GM18873 (cell line): ENCODE results near the gene FRAS1.
"Not testable (repeated sequence)": the region's sequence is repeated elsewhere in the genome, so short reads cannot be mapped to it uniquely, and the experiment has no call there.

Experiments used
- ATAC-seq: cut with Tn5 transposase; IDR thresholded peaks from one replicate; pipeline ENCODE4 v1.9.1; 2021; ENCODE audit warnings: mild to moderate bottlenecking, moderate library complexity, moderate number of reproducible peaks; ENCODE audit not compliant: unreplicated experiment, low FRiP score

Gene FRAS1

DNA sequence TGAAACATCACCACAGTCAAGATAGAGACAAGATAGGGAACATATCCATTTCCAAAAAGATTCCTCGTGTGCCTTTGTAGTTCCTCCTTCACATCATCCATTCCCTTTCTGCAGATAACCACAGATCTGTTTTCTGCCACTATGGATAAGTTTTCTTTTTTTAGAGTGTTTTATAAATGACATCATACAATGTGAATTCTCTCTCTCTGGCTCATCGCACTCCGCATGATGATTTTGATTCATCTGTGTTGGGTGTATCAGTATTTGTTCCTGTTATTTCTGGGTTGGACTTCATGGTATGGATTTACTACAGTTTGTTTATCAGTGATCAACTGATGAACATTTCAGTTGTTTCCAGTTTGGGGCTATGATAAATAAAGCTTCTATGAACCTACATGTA, 471.2 kb downstream of the FRAS1 start:
- ATAC-seq: no peak

DNA sequence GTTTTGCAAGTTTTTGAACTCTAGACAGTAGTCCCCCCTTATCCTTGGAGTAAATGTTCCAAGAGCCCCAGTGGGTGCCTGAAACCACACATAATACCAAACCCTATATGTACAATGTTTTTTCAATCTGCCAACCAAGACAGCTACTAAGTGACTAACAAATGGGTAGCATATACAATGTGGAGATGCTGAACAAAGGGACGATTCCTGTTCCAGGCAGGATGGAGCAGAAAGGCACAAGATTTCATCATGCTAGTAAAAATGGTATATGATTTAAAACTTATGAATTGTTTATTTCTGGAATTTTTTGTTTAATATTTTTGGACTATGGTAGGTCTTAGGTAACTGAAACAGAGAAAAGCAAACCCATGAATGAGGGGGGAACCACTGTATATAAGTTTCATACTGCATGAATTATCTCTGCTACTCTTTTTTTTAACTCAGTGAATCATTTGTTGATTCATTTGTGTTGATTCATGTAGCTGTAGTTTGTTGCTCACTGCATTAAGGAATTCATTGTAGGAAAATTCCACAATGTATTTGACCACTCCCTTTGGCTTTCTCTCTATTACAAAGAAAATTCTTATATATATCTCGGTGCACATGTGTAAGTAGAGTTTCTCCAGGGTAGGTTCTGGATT, 472.6 kb downstream of the FRAS1 start:
- ATAC-seq: no peak

DNA sequence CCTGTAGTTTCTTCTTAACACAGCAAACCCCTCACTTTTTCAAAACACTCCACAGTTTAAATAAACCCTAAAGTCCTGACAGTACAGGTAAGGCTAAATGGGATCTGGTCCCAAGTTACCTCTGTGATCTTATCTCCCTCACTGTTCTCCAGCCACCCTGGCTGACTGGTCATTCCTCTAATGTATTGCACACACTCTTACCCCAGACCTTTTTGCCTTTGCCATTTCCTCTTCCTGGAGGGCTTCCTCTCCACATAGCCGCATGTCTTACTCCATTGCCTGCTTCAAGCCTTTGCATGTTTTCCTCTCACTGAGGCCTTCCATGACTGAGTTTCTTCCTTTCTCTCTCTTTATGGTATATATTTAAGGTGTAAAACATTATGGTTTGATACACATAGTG, 474.9 kb downstream of the FRAS1 start:
- ATAC-seq: no peak

DNA sequence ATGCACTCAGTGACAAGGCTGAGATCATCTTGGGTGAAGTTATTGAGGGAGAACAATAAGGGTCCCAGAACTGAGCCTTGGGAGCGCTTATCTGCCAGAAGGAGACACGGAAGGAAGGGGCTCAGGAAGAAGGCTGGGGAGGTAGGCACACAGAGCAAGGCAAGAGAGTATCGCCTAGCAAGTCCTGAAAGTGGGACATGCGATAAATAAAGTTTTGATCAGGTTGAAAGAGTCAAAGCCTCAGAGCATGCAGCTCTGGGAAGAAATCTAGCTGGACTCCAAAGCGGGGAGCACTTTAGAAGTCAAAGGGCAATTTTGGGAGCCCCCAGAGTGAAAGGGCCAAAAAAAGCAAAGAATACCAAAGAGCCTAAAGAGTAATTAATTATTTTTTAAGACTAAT, 476.7 kb downstream of the FRAS1 start:
- ATAC-seq: no peak

DNA sequence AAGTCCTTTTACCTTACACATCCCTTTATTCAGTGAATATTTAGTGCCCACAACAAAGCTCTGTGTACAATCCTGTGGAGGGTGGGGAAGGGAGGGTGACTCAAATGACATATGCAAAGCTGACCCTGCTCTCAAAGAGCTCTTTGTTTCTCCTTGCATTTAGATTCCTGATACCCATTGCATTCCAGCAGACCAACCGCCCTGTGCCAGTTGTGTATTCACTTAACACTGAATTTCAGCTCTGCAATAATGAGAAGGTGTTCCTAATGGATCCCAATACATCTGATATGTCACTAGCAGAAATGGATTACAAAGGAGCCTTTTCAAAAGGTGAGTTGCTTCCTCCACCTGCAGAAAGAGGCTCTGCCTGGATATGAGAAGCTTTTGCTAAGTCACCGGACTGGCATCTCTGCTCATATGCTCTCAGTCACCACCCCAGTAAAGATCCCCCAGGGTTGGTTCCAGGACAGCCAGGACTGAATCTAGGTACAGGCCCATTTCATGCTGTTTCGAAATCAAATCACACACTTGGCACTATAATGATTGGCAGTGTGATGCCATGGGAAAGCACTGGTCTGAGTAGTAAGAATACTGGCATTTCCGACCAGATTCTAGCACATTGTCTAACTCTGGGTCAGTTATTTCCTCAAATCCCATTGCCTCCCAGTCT, 477.3 kb downstream of the FRAS1 start:
- no peak for ATAC-seq

DNA sequence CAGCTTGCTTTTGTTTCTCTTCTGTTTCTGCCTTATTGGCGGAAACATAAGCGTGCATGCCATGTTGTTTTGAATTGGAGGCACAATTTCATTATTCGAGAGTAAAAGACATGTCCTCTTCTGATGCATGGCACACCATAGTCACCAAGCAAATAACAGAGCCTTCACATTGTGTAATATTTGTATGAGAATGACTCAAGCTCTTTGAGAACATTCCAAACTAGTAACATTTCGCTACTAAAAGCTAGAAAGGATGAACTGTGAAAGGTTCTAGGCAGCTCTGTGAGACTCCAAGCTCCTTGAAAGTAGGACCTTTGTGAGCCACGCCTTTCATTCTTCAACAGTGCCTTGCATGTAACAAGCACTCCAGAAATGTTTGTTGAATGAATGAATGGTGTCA, 485.2 kb downstream of the FRAS1 start:
- no peak for ATAC-seq

DNA sequence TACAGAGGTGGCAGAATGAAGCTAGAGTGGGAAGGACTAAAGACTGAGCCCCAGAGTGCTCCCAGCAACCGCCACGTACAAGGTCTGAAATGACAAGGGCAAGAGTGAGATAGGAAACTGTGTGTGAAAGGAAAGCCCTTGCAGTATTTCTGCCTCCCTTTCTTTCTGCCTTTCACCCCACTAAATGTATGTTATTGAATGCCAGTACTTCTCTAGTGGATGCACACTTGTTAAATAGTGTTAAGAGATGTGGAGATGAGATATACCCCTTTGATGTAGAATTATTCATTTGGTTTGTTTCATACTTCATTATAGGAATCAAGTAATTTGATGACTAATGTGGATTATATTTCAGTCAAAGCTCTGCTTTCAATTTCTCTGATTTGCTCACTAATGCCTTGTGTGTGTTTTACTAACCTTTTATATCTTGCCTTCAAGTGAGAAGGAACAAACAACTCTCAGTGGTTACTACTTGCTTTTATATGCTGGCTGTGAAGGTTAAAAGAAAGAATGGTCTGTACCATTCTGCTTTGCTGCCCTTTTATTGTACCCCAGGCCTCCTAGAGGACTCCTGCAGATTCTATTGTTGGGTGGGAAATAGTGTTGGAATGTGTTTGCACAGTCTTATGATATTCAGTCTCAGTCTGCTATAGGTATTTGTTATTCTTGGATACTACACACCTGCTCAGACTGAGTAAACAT, 486.5 kb downstream of the FRAS1 start:
- no peak for ATAC-seq

DNA sequence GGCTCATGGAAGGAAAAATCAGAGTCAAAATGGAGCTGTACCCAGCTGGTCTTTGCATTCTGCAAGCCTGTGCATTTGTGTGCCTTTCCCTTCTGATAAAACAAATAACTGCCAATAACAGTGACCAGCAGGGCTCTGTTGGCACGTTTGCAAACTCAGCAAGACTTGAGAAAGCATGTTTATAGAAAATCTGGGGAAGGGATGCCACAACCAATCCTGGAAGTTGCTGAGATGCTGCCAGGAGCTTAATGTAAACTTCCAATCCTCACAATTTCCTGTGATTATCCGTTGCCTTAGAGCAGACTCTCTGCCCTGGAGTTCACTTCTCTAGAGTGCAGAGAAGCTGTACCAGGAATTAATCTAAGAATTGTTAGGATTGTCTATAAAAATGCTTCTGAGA, 487.6 kb downstream of the FRAS1 start:
- ATAC-seq: no peak

DNA sequence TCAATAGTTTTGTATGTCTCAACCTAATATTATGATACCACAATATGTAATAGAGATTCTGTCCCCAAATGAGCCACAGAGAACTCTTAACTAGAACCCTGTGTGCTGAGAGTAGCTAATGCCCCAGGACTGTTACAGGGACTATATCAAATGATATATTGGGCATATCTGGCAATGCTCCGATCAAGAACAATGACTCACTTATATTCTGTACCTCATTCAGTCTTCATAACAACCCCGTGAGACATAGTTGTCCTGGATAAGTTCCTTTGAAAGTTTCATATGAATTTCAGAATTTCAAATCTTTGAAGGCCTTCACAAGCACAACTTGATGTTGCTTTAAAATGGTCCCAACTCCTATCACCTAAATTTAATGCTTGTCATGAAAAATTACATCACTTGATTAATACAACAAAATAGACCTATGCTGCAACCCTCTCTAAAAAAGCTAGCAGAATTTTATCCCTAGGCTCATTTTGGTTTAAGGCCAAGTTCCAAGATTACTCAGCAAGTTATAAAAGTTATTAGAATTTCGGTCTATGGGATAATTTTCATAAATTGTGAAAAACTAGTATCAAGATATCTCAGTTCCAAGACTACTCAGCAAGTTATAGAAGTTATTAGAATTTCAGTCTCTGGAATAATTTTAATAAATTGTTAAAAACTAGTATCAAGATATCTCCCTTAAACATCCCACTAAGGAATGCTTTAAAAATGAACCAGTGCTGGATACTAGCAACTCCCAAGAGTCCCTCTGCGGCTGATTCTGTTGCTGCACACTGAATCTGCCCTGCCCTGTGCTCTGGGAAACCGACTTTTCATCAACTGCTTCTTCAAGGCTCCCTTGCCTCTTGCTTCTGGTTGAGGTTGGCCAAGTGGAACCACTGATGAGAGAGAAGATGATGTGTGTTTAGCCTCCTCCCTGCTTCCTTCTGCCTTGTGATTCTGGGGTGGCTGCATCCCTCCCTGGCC, 488.4 kb downstream of the FRAS1 start:
- ATAC-seq: no peak

DNA sequence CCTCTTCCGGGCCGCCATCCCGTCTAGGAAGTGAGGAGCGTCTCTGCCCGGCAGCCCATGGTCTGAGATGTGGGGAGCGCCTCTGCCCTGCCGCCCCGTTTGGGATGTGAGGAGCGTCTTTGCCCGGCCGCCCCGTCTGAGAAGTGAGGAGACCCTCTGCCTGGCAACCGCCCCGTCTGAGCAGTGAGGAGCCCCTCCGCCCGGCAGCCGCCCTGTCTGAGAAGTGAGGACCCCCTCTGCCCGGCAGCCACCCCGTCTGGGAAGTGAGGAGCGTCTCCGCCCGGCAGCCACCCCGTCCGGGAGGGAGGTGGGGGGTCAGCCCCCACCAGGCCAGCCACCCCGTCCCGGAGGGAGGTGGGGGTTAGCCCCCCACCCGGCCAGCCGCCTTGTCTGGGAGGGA, 490.8 kb downstream of the FRAS1 start:
- not testable (repeated sequence) for ATAC-seq

DNA sequence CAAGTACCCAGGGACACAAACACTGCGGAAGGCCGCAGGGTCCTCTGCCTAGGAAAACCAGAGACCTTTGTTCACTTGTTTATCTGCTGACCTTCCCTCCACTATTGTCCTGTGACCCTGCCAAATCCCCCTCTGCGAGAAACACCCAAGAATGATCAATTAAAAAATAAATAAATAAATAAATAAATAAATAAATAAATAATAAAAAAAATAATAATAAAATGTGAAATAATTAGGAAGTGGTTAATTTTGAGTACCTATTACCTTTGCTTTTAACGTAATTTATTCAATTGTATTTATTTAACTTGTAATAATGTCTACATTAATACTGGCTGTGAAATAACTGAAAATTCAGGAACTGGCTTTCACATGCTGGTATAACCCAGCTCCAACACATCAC, 491.8 kb downstream of the FRAS1 start:
- ATAC-seq: not testable (repeated sequence)

DNA sequence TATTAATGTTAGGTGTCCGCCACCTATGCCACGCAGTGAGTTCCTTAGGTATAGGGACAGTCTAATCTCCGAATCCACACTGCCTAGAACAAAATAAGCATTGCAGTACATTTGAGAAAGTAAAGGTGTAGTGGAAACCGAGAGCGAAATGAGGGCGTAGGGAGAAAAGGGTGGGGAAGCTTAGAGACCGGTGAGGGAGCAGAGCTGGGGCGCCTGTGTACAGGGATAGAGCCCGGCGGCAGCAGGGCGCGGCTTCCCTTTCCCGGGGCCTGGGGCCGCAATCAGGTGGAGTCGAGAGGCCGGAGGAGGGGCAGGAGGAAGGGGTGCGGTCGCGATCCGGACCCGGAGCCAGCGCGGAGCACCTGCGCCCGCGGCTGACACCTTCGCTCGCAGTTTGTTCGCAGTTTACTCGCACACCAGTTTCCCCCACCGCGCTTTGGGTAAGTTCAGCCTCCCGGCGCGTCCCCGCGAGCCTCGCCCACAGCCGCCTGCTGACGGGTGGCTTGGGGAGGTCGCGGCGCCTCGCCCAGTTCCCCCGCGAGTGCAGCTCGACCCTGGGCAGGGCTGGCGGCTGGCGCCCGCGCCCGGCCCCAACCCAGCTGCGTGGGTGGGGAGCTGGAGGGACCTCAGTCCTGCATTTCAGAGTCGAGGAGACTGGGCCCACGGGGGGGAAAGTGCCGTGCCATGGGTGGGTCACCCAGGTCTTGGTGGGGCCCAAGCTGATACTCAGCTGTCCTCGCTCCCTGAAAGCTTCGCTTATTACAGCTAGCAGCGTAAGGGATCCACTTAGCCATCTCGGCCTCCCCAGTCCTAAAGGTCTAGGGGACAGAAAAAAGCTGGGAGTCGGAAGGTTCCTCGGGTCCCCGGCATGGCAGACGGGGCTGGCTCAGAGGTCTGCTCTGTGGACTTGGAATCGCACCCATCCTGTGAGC, 494.6 kb downstream of the FRAS1 start, which contains the start of gene ANXA3:
TSS of gene ANXA3 (plus strand) at position 351 of the 932 bp plus-strand sequence. CDS start 2,704 bp downstream, outside the sequence.
- ATAC-seq: no peak

DNA sequence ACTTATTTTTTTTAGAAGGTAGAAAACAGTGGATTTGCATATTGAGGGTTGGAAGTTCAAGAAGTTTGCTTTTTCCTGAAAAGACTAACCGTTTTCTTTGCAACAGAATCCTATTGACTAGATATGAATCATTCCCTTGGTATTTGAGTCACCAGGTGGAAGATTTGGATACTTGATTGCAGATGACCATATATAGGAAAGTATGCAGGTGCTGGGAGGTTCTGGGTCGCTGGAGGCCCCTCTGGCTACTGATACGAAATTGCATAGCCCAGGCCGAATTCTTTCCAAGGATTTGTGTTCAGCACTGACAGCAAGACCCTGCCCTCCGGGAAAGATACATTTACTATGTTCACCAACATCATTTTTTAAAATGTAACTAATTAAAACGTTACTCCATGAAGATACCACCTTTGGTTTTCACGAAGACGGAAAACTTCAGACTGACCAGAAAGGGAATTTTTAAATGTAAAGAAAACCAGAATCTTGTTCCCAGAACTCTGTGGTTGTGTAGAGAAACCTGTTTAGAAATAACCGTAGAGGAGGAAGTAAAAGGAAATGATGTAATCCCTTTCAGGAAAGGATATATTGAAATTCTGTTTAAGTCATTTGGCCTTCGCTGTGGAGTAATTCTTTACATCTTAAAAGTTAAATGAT, 495.4 kb downstream of the FRAS1 start:
- no peak for ATAC-seq

DNA sequence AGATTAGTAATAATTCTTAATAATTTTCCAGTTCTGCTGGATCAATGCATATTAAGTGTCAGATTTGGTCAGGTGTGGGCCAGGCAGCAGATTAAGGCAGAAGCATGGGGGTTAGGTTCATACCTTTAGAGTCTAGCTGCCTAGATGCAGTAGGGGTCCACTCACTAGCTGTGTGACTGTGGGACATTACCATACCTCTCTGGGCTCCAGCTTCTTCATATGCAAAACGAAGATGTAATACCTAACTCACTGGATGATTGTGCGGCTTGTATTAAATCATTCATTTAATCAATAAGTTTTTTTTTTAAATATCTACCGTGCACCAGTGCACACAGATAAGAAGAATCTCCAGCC, 495.9 kb downstream of the FRAS1 start:
- ATAC-seq: no peak

DNA sequence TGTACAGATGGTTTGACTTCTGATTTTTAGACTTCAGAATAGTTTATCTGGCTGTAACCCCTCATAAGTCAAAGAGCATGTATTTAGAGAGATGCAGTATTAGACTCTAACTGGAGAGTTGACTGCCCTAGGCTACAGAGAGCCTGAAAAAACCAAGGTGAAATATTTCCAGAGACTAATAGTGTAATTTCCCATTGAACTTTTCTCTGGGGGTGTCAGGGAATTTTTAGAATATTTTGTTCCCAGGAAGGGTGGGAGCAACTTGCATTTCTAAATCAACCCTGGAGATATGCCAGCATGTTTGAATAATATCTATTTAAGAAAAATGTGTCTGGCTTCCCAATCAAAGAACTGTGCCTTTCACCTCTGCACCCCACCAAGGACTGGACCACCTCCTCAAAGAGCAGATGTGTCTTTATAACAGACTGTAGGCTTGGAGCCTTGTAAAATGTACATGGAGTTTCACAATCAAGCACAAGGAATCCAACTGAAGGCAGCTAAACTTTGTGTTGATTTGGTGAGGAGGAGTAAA, 496.5 kb downstream of the FRAS1 start:
- ATAC-seq: no peak

DNA sequence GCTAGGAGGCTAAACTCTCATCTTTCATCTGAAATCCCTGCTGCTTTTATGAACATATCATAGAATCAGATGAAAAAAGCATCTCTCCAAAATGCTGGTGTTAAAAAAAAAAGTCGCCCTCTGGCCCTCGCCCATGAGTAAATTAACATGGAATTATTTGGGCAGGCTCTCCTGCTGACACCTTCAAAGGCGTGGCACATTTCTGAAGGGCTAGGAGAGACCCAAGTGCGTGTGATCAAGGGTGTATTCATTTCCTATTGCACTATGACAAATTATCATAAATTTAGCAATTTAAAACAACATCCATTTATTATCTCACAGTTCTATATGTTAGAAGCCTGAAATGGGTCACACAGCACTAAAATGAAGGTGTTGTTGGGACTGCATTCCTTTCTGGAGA, 499.5 kb downstream of the FRAS1 start:
- ATAC-seq: no peak

DNA sequence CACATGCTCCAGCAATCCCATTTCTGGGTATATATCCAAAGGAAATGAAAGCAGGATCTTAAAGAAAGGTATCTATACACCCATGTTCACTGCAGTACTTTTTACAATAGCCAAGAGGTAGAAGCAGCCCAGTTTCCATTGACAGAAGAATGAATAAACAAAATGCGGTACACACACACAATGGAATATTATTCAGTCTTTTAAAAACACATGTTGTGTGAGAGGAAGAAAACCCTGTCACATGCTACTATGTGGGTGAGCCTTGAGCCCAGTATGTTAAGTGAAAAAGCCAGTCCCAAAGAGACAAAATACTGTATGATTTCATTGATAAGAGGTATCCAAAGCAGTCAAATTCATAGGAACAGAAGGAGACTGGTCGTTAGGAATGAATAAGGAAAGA, 500.7 kb downstream of the FRAS1 start:
- ATAC-seq: no peak

DNA sequence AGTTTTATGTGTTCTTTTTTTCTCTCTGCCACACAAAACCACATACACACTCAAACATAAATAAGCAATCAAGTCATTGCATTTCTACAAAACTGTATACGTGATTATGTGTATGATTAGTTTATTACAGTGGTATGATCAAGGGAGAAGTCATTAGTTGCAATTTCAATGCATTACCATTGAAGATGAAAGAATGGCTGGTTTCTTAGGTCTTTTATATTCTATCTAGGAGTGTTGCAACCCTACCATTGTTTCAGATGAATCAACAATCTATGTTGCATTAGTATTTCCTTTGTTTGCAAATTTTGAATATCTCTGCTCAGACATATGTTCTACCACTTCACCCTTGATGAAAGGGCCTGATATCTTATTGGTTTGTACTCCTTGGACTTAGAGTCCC, 501.3 kb downstream of the FRAS1 start:
- no peak for ATAC-seq
